ENCODE data around the gene WFDC12. TPM values are rescaled to one million over a fixed set of nuclear protein-coding genes. Genes with fewer than 3 reads are reported as not detected.
A peak's percentile ranks its signal among the peaks of the same experiment; 100 is the strongest.

Gene WFDC12
- total RNA-seq, 4 donors from 2014 or later, result 0.68 TPM; not detected in 3

GRCh38 chr20:45100563-45101245, 23.6 kb downstream of the WFDC12 start, which contains the start of gene KCNS1:
TSS of gene KCNS1 (minus strand) at chr20:45101127. CDS start at chr20:45099236, 1,891 bp downstream.
- H3K9me3 ChIP-seq, result no peaks in the 10 kb centered on the region
- H3K36me3 ChIP-seq, result no peaks in the 10 kb centered on the region
- intact Hi-C loops (cut with DNase I; ENCODE audit: low total_unique reads), result no loop called here
- no peak within 1 kb of the TSS for H3K27ac ChIP-seq
- in situ Hi-C loops (cut with MboI; ENCODE audit: low pct_ligation_motif_present in 1 of 4, low pct_unique_long_range_greater_than_20kb in 1 of 4, low sequenced_read_pairs in 3 of 4), result loop anchor here in 1 of 4 donors (25.0 kb wide), 1 partner anchor 187 kb away; no protein-coding TSS in a partner anchor
- peaks cover 0 to 15% (median 10%) of the 10 kb centered on the region in 4 donors for H3K4me1 ChIP-seq
- no peak for TF ChIP-seq CTCF (IDR thresholded peaks at IDR 0.05)
- no peak for TF ChIP-seq EP300 (IDR thresholded peaks at IDR 0.05; ENCODE audit: low read depth)
- no peak for TF ChIP-seq POLR2AphosphoS5 (IDR thresholded peaks at IDR 0.05)
- no peak for TF ChIP-seq POLR2A (IDR thresholded peaks at IDR 0.05)
- peaks cover 53% of the 10 kb centered on the region for H3K27me3 ChIP-seq
- peak within 1 kb of the TSS in 1 of 4 donors; percentile 6 for H3K4me3 ChIP-seq
- 22% methylated on average over 25 of the region's 38 CpGs; no CpG with 5 or more reads in 1 of the 2 donors for WGBS, 2 donors (ENCODE audit: low coverage in 1 of 2)
- DNase-seq, result no peak

GRCh38 chr20:45098103-45098773, 26.0 kb downstream of the WFDC12 start:
- no peaks in the 10 kb centered on the region for H3K9me3 ChIP-seq
- intact Hi-C loops (cut with DNase I; ENCODE audit: low total_unique reads), result no loop called here
- TF ChIP-seq POLR2A (IDR thresholded peaks at IDR 0.05), result no peak
- TF ChIP-seq POLR2AphosphoS5 (IDR thresholded peaks at IDR 0.05), result no peak
- TF ChIP-seq CTCF (IDR thresholded peaks at IDR 0.05), result no peak
- no peak for TF ChIP-seq EP300 (IDR thresholded peaks at IDR 0.05; ENCODE audit: low read depth)
- DNase-seq, result no peak
- peak overlapping the region in 1 of 4 donors; percentile 26 for H3K4me3 ChIP-seq
- H3K4me1 ChIP-seq, result peaks cover 0 to 15% (median 10%) of the 10 kb centered on the region in 4 donors
- 43% methylated on average over 23 of the region's 91 CpGs; no CpG with 5 or more reads in 1 of the 2 donors for WGBS, 2 donors (ENCODE audit: low coverage in 1 of 2)
- in situ Hi-C loops (cut with MboI; ENCODE audit: low pct_ligation_motif_present in 1 of 4, low pct_unique_long_range_greater_than_20kb in 1 of 4, low sequenced_read_pairs in 3 of 4), result loop anchor here in 1 of 4 donors (10.0 kb wide), 1 partner anchor 93 kb away; no protein-coding TSS in a partner anchor
- no peaks in the 10 kb centered on the region for H3K36me3 ChIP-seq
- peaks cover 53% of the 10 kb centered on the region for H3K27me3 ChIP-seq
- H3K27ac ChIP-seq, result no peak overlapping the region

DNA sequence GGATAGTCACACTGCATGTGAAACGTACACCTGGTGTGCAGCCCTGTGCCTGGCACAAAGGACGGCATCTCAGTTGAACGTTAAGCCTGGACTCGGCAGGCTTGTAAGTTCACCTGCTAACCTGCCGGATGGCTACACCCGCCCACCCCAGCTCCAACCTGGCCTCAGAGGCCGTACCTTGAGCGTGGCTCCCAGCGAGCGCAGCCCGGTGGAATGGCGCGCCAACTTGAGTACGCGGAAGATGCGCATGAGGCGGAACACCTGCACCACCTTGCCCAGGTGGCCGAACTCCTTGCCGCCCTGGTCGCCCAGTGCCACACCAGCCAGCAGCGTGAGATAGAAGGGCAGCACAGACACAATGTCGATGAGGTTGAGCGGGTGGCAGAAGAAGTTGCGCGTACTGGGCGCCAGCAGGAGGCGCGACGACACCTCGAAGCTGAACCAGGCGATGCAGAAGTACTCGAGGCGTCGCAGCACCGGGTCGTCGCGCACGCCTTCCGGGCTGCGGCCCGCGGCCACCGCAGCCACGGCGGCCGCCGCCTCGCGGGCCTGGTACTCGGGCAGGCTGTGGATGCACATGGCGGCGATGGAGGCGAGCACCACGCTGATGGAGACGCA, 26.7 kb downstream of the WFDC12 start:
- intact Hi-C loops (cut with DNase I; ENCODE audit: low total_unique reads) (no loop called here), in situ Hi-C loops (cut with MboI; ENCODE audit: low pct_ligation_motif_present in 1 of 4, low pct_unique_long_range_greater_than_20kb in 1 of 4, low sequenced_read_pairs in 3 of 4) (loop anchor here in 1 of 4 donors (10.0 kb wide), 1 partner anchor 93 kb away; no protein-coding TSS in a partner anchor)
- Histone ChIP-seq H3K27me3 (peaks cover 53% of the 10 kb centered on the region), H3K9me3 (no peaks in the 10 kb centered on the region), H3K36me3 (no peaks in the 10 kb centered on the region), H3K27ac (no peak overlapping the region), H3K4me3 (peak overlapping the region in 1 of 4 donors; percentile 26), H3K4me1 (peaks cover 0 to 15% (median 10%) of the 10 kb centered on the region in 4 donors)
- 64% methylated on average over 54 of the region's 56 CpGs; no CpG with 5 or more reads in 1 of the 2 donors for WGBS, 2 donors (ENCODE audit: low coverage in 1 of 2)
- TF ChIP-seq POLR2A (IDR thresholded peaks at IDR 0.05), result no peak
- peak in 3 of 5 experiments; percentile 20 to 36 (median 26) for TF ChIP-seq CTCF (IDR thresholded peaks at IDR 0.05)
- DNase-seq, result peak; percentile 26

DNA sequence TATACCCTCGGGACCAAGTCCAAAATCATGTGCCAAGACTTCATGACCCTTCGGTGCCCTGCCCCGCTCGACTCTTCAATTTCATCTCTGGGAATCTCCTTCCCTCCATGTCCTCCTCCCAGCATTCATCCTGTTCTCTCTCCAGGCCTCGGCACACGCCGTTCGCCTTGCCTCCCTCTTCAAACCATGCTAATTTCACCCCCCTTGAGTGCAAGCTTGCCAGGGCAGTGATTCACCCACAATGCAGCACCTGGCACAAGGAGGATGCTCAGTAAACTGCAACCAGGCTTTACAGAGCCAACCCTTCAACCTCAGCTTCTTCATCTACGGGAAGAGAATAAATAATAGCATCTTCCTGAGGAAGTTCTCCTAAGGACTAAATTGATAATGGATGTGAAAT, 27.5 kb downstream of the WFDC12 start:
- H3K9me3 ChIP-seq, result no peaks in the 10 kb centered on the region
- WGBS, 2 donors (ENCODE audit: low coverage in 1 of 2), result 86 to 88% methylated on average over 6 to 9 of the region's 9 CpGs
- no peak for DNase-seq
- in situ Hi-C loops (cut with MboI; ENCODE audit: low pct_ligation_motif_present in 1 of 4, low pct_unique_long_range_greater_than_20kb in 1 of 4, low sequenced_read_pairs in 3 of 4) (loop anchor here in 1 of 4 donors (10.0 kb wide), 1 partner anchor 92 kb away; no protein-coding TSS in a partner anchor), intact Hi-C loops (cut with DNase I; ENCODE audit: low total_unique reads) (no loop called here)
- TF ChIP-seq POLR2AphosphoS5 (IDR thresholded peaks at IDR 0.05), result no peak
- TF ChIP-seq CTCF (IDR thresholded peaks at IDR 0.05), result no peak
- no peak for TF ChIP-seq POLR2A (IDR thresholded peaks at IDR 0.05)
- no peak for TF ChIP-seq EP300 (IDR thresholded peaks at IDR 0.05; ENCODE audit: low read depth)
- H3K36me3 ChIP-seq, result no peaks in the 10 kb centered on the region
- no peak overlapping the region for H3K4me3 ChIP-seq
- peaks cover 0 to 15% (median 10%) of the 10 kb centered on the region in 4 donors for H3K4me1 ChIP-seq
- H3K27ac ChIP-seq, result no peak overlapping the region
- H3K27me3 ChIP-seq, result peaks cover 53% of the 10 kb centered on the region

Measured in transverse colon (tissue), 4 donors.